BLaER1 (cell line): Measurements from ENCODE around the gene TSPAN18.
A peak's percentile ranks its signal among the peaks of the same experiment; 100 is the strongest.

Source experiments
- H3K27ac ChIP-seq: shearing (Covaris generic); formaldehyde crosslinking; 2 replicates; pipeline ENCODE4 v1.8.1; 2022
- H3K27me3 ChIP-seq: shearing (Covaris generic); formaldehyde crosslinking; 2 replicates; pipeline ENCODE4 v1.8.1; 2022
- H3K36me3 ChIP-seq: shearing (Covaris generic); formaldehyde crosslinking; 2 replicates; pipeline ENCODE4 v1.8.1; 2022
- H3K4me1 ChIP-seq: shearing (Covaris generic); formaldehyde crosslinking; 2 replicates; pipeline ENCODE4 v1.8.1; 2022
- H3K4me2 ChIP-seq: shearing (Covaris generic); formaldehyde crosslinking; 2 replicates; pipeline ENCODE4 v1.8.1; 2022
- H3K4me3 ChIP-seq: shearing (Covaris generic); formaldehyde crosslinking; 2 replicates; pipeline ENCODE4 v1.8.1; 2022
- H3K9ac ChIP-seq: shearing (Covaris generic); formaldehyde crosslinking; 2 replicates; pipeline ENCODE4 v1.8.1; 2022
- H3K9me3 ChIP-seq: shearing (Covaris generic); formaldehyde crosslinking; 2 replicates; pipeline ENCODE4 v1.8.1; 2022
- H4K20me1 ChIP-seq: shearing (Covaris generic); formaldehyde crosslinking; 2 replicates; pipeline ENCODE4 v1.8.1; 2022
- Cebpa-rat ChIP-seq: shearing (Covaris generic); IDR thresholded peaks from 2 replicates; pipeline ENCODE4 v1.8.1; 2022

TSPAN18 gene

GRCh38 chr11:44766112-44766971, 39.6 kb downstream of the TSPAN18 start:
- Histone ChIP-seq H3K36me3 (no peaks in the 10 kb centered on the region), H3K4me2 (peak overlapping the region; percentile 23), H3K9ac (peak overlapping the region; percentile 12; the same call in 1 of the 2 replicates), H3K27ac (peak overlapping the region; percentile 35; the same call in 1 of the 2 replicates), H3K4me3 (no peak overlapping the region), H3K4me1 (peaks cover 13% of the 10 kb centered on the region), H3K27me3 (no peaks in the 10 kb centered on the region), H4K20me1 (no peaks in the 10 kb centered on the region), H3K9me3 (no peaks in the 10 kb centered on the region)
- no peak for TF ChIP-seq Cebpa-rat

GRCh38 chr11:44766972-44767278, 40.2 kb downstream of the TSPAN18 start:
- no peak for TF ChIP-seq Cebpa-rat

GRCh38 chr11:44767421-44767820, 40.7 kb downstream of the TSPAN18 start:
- H3K9ac ChIP-seq = no peak overlapping the region
- no peak for TF ChIP-seq Cebpa-rat
- no peak overlapping the region for H3K27ac ChIP-seq
- peaks cover 13% of the 10 kb centered on the region for H3K4me1 ChIP-seq
- no peak overlapping the region for H3K4me3 ChIP-seq
- no peak overlapping the region for H3K4me2 ChIP-seq
- H3K27me3 ChIP-seq = no peaks in the 10 kb centered on the region
- no peaks in the 10 kb centered on the region for H3K36me3 ChIP-seq
- no peaks in the 10 kb centered on the region for H4K20me1 ChIP-seq
- H3K9me3 ChIP-seq = no peaks in the 10 kb centered on the region

More at GRCh38 chr11:44766972-44767278, 40.2 kb downstream of the TSPAN18 start:
- Histone ChIP-seq H3K4me3 (no peak overlapping the region), H3K27ac (no peak overlapping the region), H3K4me2 (peak overlapping the region; percentile 23; the same call in 1 of the 2 replicates), H3K27me3 (no peaks in the 10 kb centered on the region), H4K20me1 (no peaks in the 10 kb centered on the region), H3K4me1 (peaks cover 13% of the 10 kb centered on the region), H3K9ac (no peak overlapping the region), H3K36me3 (no peaks in the 10 kb centered on the region), H3K9me3 (no peaks in the 10 kb centered on the region)

GRCh38 chr11:44770401-44770800, 43.6 kb downstream of the TSPAN18 start:
- no peak overlapping the region for H3K27ac ChIP-seq
- H3K36me3 ChIP-seq = no peaks in the 10 kb centered on the region
- TF ChIP-seq Cebpa-rat = no peak
- no peak overlapping the region for H3K4me3 ChIP-seq
- H3K4me2 ChIP-seq = no peak overlapping the region
- H3K27me3 ChIP-seq = no peaks in the 10 kb centered on the region
- H3K9me3 ChIP-seq = no peaks in the 10 kb centered on the region
- H3K4me1 ChIP-seq = peaks cover 39% of the 10 kb centered on the region
- no peak overlapping the region for H3K9ac ChIP-seq
- H4K20me1 ChIP-seq = no peaks in the 10 kb centered on the region

- Histone ChIP-seq H3K4me2 (no peak overlapping the region), H3K27ac (no peak overlapping the region), H3K9me3 (no peaks in the 10 kb centered on the region), H3K27me3 (no peaks in the 10 kb centered on the region), H3K36me3 (no peaks in the 10 kb centered on the region), H3K4me1 (peaks cover 36% of the 10 kb centered on the region), H4K20me1 (no peaks in the 10 kb centered on the region), H3K4me3 (no peak overlapping the region), H3K9ac (no peak overlapping the region)
- TF ChIP-seq Cebpa-rat = no peak
Observed at GRCh38 chr11:44771252-44771734, 44.5 kb downstream of the TSPAN18 start.

- Histone ChIP-seq H3K27me3 (no peaks in the 10 kb centered on the region), H3K4me1 (peaks cover 31% of the 10 kb centered on the region), H3K27ac (no peak overlapping the region), H4K20me1 (no peaks in the 10 kb centered on the region), H3K9me3 (no peaks in the 10 kb centered on the region), H3K9ac (no peak overlapping the region), H3K4me3 (no peak overlapping the region), H3K4me2 (no peak overlapping the region), H3K36me3 (no peaks in the 10 kb centered on the region)
- no peak for TF ChIP-seq Cebpa-rat
Observed at GRCh38 chr11:44771841-44772240, 45.1 kb downstream of the TSPAN18 start.

- Histone ChIP-seq H3K9ac (no peak overlapping the region), H3K4me2 (peak overlapping the region; percentile 71), H3K4me3 (no peak overlapping the region), H4K20me1 (no peaks in the 10 kb centered on the region), H3K36me3 (no peaks in the 10 kb centered on the region), H3K27me3 (no peaks in the 10 kb centered on the region), H3K9me3 (no peaks in the 10 kb centered on the region), H3K27ac (peak overlapping the region; percentile 7; the same call in 1 of the 2 replicates), H3K4me1 (peaks cover 45% of the 10 kb centered on the region)
- TF ChIP-seq Cebpa-rat = no peak
Observed at GRCh38 chr11:44773351-44773965, 46.7 kb downstream of the TSPAN18 start.

GRCh38 chr11:44774108-44774507, 47.3 kb downstream of the TSPAN18 start:
- Histone ChIP-seq H3K4me2 (peak overlapping the region; percentile 71), H3K9me3 (no peaks in the 10 kb centered on the region), H4K20me1 (no peaks in the 10 kb centered on the region), H3K4me1 (peaks cover 51% of the 10 kb centered on the region), H3K27ac (peak overlapping the region; percentile 7; the same call in 1 of the 2 replicates), H3K9ac (no peak overlapping the region), H3K4me3 (no peak overlapping the region), H3K36me3 (no peaks in the 10 kb centered on the region), H3K27me3 (no peaks in the 10 kb centered on the region)
- no peak for TF ChIP-seq Cebpa-rat

- no peak for TF ChIP-seq Cebpa-rat
Observed at GRCh38 chr11:44774731-44775130, 48.0 kb downstream of the TSPAN18 start.

More at GRCh38 chr11:44774731-44775130, 48.0 kb downstream of the TSPAN18 start:
- Histone ChIP-seq H3K4me3 (no peak overlapping the region), H3K9me3 (no peaks in the 10 kb centered on the region), H4K20me1 (no peaks in the 10 kb centered on the region), H3K36me3 (no peaks in the 10 kb centered on the region), H3K27me3 (no peaks in the 10 kb centered on the region), H3K4me1 (peaks cover 51% of the 10 kb centered on the region), H3K9ac (no peak overlapping the region), H3K4me2 (peak overlapping the region; percentile 71), H3K27ac (0 out of 2 replicates have a peak overlapping the region, but pooled peaks have one; percentile 1)
